CD14-positive monocyte (primary cell): ENCODE data around the gene INO80. TPM values are rescaled to one million over a fixed set of nuclear protein-coding genes. Genes with fewer than 3 reads are reported as not detected.

Source experiments
- DNase-seq, 3 donors: peaks; one replicate each; pipeline ENCODE4 v3.0.0-alpha.2; 2011 to 2022
- H2AFZ ChIP-seq: 2 replicates; pipeline ENCODE4 v1.6.0; 2012; ENCODE audit warnings: mild to moderate bottlenecking, low read depth, low read length, inconsistent platforms; ENCODE audit not compliant: insufficient read depth, poor library complexity, severe bottlenecking
- H3K27ac ChIP-seq, 2 donors: 1 replicate in 1 of 2; 2 replicates in 1 of 2; pipeline ENCODE4 v1.5.1; 2012 to 2013; ENCODE audit warnings: low read length in 2 of 2, control low read depth in 1 of 2, inconsistent platforms in 1 of 2, low read depth in 1 of 2, mild to moderate bottlenecking in 1 of 2
- H3K27me3 ChIP-seq, 2 donors: one replicate each; pipeline versions ENCODE4 v1.6.0 to v1.6.1; 2011 to 2013; ENCODE audit warnings: low read length in 2 of 2; ENCODE audit not compliant: control insufficient read depth in 2 of 2, insufficient read depth in 2 of 2
- H3K36me3 ChIP-seq, 2 donors: replicated peaks in 1 of 2; 1 replicate in 1 of 2; 2 replicates in 1 of 2; pipeline versions ENCODE4 v1.5.1 to v1.6.1; 2012 to 2013; ENCODE audit warnings: low read length in 2 of 2, control low read depth in 1 of 2, inconsistent platforms in 1 of 2, mild to moderate bottlenecking in 1 of 2; ENCODE audit not compliant: insufficient read depth in 2 of 2, control insufficient read depth in 1 of 2
- H3K4me1 ChIP-seq, 2 donors: 1 replicate in 1 of 2; 2 replicates in 1 of 2; pipeline versions ENCODE4 v1.5.1 to v1.6.1; 2012 to 2013; ENCODE audit warnings: low read length in 2 of 2, control low read depth in 1 of 2, inconsistent platforms in 1 of 2, mild to moderate bottlenecking in 1 of 2, moderate library complexity in 1 of 2; ENCODE audit not compliant: insufficient read depth in 2 of 2, control insufficient read depth in 1 of 2
- H3K4me2 ChIP-seq: replicated peaks from 2 replicates; pipeline ENCODE3; 2012; ENCODE audit warnings: low read length, moderate library complexity, mild to moderate bottlenecking; ENCODE audit not compliant: poor library complexity, severe bottlenecking; ENCODE audit errors: extremely low read depth
- H3K4me3 ChIP-seq, 3 experiments: fragments of 200-600 bp in 1 of 3; sonication (generic) in 1 of 3; replicated peaks in 1 of 3; 1 replicate in 2 of 3; 2 replicates in 1 of 3; pipeline ENCODE4 v1.5.1; 2011 to 2013; ENCODE audit warnings: low read length in 3 of 3, mild to moderate bottlenecking in 3 of 3, control low read depth in 2 of 3, low read depth in 2 of 3, inconsistent platforms in 1 of 3, moderate library complexity in 1 of 3
- H3K79me2 ChIP-seq: 2 replicates; pipeline ENCODE4 v1.6.0; 2012; ENCODE audit warnings: mild to moderate bottlenecking, control low read depth, inconsistent platforms, low read length, moderate library complexity; ENCODE audit not compliant: insufficient read depth
- H3K9ac ChIP-seq: 2 replicates; pipeline ENCODE4 v1.6.0; 2017; ENCODE audit warnings: low read length, mild to moderate bottlenecking; ENCODE audit not compliant: insufficient read depth, poor library complexity, severe bottlenecking
- H3K9me3 ChIP-seq, 2 donors: replicated peaks in 1 of 2; 1 replicate in 1 of 2; 2 replicates in 1 of 2; pipeline versions ENCODE4 v1.5.1 to v1.6.1; 2012 to 2013; ENCODE audit warnings: low read length in 2 of 2, control low read depth in 1 of 2; ENCODE audit not compliant: control insufficient read depth in 1 of 2, insufficient read depth in 1 of 2
- H4K20me1 ChIP-seq: 2 replicates; pipeline ENCODE4 v1.6.0; 2012; ENCODE audit warnings: mild to moderate bottlenecking, low read length, control low read depth, moderate library complexity; ENCODE audit not compliant: insufficient read depth
- H3K27ac Mint-ChIP-seq, 7 donors: one replicate each; pipeline ENCODE4 v1.8.0; 2020; ENCODE audit warnings: mild to moderate bottlenecking in 7 of 7, mixed read lengths in 7 of 7, moderate library complexity in 6 of 7, inconsistent platforms in 2 of 7
- H3K27me3 Mint-ChIP-seq, 3 donors: one replicate each; pipeline ENCODE4 v1.8.0; 2021 to 2022; ENCODE audit warnings: low read depth in 3 of 3, mild to moderate bottlenecking in 3 of 3, mixed read lengths in 3 of 3, moderate library complexity in 3 of 3, inconsistent platforms in 1 of 3
- H3K36me3 Mint-ChIP-seq, 2 donors: one replicate each; pipeline ENCODE4 v1.8.0; 2020; ENCODE audit warnings: mixed read lengths in 2 of 2, inconsistent platforms in 1 of 2, mild to moderate bottlenecking in 1 of 2
- H3K4me1 Mint-ChIP-seq: one replicate; pipeline ENCODE4 v1.8.0; 2020; ENCODE audit warnings: mild to moderate bottlenecking, mixed read lengths
- H3K4me3 Mint-ChIP-seq, 2 donors: one replicate each; pipeline ENCODE4 v1.8.0; 2020; ENCODE audit warnings: mild to moderate bottlenecking in 2 of 2, mixed read lengths in 2 of 2, moderate library complexity in 1 of 2
- H3K9me3 Mint-ChIP-seq, 7 donors: one replicate each; pipeline ENCODE4 v1.8.0; 2020 to 2022; ENCODE audit warnings: mixed read lengths in 7 of 7, mild to moderate bottlenecking in 6 of 7, moderate library complexity in 6 of 7, inconsistent platforms in 2 of 7
- WGBS: methylation state at CpG from one replicate; pipeline ENCODE4 v1.1.5; 2013; ENCODE audit warnings: missing lambda C conversion rate; ENCODE audit not compliant: insufficient coverage; 5-methylcytosine and 5-hydroxymethylcytosine counted together
- intact Hi-C, 2 donors: fragments of 100-400 bp; cut with micrococcal nuclease; formaldehyde crosslinking; loops; one replicate each; pipeline versions ENCODE4 v1.15.0 to v1.15.1; 2023
- polyA plus RNA-seq, 3 donors: library from polyadenylated mRNA; depleted of rRNA in 1 of 3; unstranded in 2 of 3; stranded (reverse) in 1 of 3; fragments of 300-500 nt in 2 of 3; fragments of >200 nt in 1 of 3; fragmentation: Illumina TruSeq in 2 of 3; gene quantifications; 1 replicate in 2 of 3; 2 replicates in 1 of 3; pipeline ENCODE4 v1.2.3, GENCODE V29; 2012 to 2021
- TF ChIP-seq, protein P1 (sequence below): fragments of 200-600 bp; IDR thresholded peaks from one replicate; pipeline ENCODE4 v1.8.0; 2022; ENCODE audit warnings: antibody characterized with exemption, mild to moderate bottlenecking

Gene INO80
- polyA plus RNA-seq, 3 donors = 2.3 to 13.1 (median 2.4) TPM

DNA sequence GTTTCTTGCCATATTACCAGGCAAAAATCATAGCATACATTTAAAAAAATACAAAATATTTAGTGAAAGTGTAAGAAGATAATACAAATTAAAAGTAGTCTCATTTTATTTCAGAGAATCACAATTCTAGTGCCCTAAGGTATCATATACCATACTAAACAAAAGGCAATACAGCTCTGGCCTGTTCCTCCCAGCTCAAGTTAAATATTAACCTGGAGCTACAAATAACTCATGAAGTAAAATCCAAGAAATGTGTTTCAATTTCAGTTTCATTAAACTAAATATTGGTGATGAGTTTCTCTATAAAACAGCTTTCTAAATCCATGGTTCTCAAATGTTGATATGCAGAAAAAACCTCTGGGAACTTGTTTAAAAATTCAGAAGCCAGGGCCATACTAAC, 67.7 kb downstream of the INO80 start:
- DNase-seq = no peak
- intact Hi-C loops = no loop called here
- Histone ChIP-seq H3K27me3 (no peaks in the 10 kb centered on the region), H3K79me2 (no peaks in the 10 kb centered on the region), H4K20me1 (no peaks in the 10 kb centered on the region), H3K4me2 (no peak overlapping the region), H3K4me3 (no peak overlapping the region), H2AFZ (no peak overlapping the region), H3K4me1 (no peaks in the 10 kb centered on the region), H3K9me3 (no peaks in the 10 kb centered on the region), H3K36me3 (peaks cover 89 to 99% of the 10 kb centered on the region in 2 donors), H3K27ac (no peak overlapping the region), H3K9ac (no peak overlapping the region)
- TF ChIP-seq, protein P1, sequence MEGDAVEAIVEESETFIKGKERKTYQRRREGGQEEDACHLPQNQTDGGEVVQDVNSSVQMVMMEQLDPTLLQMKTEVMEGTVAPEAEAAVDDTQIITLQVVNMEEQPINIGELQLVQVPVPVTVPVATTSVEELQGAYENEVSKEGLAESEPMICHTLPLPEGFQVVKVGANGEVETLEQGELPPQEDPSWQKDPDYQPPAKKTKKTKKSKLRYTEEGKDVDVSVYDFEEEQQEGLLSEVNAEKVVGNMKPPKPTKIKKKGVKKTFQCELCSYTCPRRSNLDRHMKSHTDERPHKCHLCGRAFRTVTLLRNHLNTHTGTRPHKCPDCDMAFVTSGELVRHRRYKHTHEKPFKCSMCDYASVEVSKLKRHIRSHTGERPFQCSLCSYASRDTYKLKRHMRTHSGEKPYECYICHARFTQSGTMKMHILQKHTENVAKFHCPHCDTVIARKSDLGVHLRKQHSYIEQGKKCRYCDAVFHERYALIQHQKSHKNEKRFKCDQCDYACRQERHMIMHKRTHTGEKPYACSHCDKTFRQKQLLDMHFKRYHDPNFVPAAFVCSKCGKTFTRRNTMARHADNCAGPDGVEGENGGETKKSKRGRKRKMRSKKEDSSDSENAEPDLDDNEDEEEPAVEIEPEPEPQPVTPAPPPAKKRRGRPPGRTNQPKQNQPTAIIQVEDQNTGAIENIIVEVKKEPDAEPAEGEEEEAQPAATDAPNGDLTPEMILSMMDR = no peak
- Mint-ChIP-seq H3K9me3 (peaks cover 0 to 2% (median 0%) of the 10 kb centered on the region in 7 donors), H3K27ac (no peak overlapping the region), H3K27me3 (no peaks in the 10 kb centered on the region), H3K36me3 (peaks cover 80 to 97% of the 10 kb centered on the region in 2 donors), H3K4me3 (no peak overlapping the region), H3K4me1 (peaks cover 4% of the 10 kb centered on the region)

DNA sequence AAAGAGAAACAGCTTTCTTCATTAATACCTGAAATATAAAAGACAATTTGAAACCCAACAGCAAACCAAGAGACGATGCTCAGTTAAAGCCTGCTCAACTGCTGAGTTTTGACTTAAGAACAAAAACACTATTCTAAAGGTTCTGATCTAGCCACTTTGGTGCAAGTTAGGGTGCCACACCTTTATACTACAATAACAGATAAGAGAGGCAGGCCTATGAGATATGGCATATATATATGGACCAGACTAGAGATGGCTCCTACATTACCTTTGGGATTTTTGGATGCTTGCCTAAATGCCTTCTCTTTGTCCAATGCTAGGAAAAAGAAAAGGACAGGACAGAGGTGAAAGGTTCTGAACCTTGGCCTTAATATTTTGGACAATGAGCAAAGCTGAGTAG, 68.6 kb downstream of the INO80 start:
- Histone ChIP-seq H3K27ac (no peak overlapping the region), H3K4me2 (no peak overlapping the region), H3K9ac (no peak overlapping the region), H2AFZ (no peak overlapping the region), H3K27me3 (no peaks in the 10 kb centered on the region), H3K9me3 (no peaks in the 10 kb centered on the region), H3K4me1 (no peaks in the 10 kb centered on the region), H3K4me3 (no peak overlapping the region), H3K79me2 (no peaks in the 10 kb centered on the region), H4K20me1 (no peaks in the 10 kb centered on the region), H3K36me3 (peaks cover 92 to 99% of the 10 kb centered on the region in 2 donors)
- Mint-ChIP-seq H3K27me3 (no peaks in the 10 kb centered on the region), H3K4me1 (peaks cover 6% of the 10 kb centered on the region), H3K27ac (no peak overlapping the region), H3K4me3 (no peak overlapping the region), H3K9me3 (peaks cover 0 to 2% (median 0%) of the 10 kb centered on the region in 7 donors), H3K36me3 (peaks cover 81 to 96% of the 10 kb centered on the region in 2 donors)
- no peak for DNase-seq
- no CpG with 5 or more reads among the region's 1 CpG for WGBS
- TF ChIP-seq, protein P1 = no peak
- intact Hi-C loops = no loop called here
